H9 (cell line): Measurements from ENCODE around the gene ASTN2. TPM values are rescaled to one million over a fixed set of nuclear protein-coding genes. Genes with fewer than 3 reads are reported as not detected.

Experiments
- DNase-seq: peaks from one replicate; pipeline ENCODE4 v3.0.0-alpha.2; 2017
- H2AFZ ChIP-seq: one replicate; pipeline ENCODE4 v1.6.1; 2013; ENCODE audit warnings: mild to moderate bottlenecking, low read length, control low read depth, moderate library complexity
- H2AK5ac ChIP-seq: 2 replicates; pipeline ENCODE4 v1.6.1; 2013; ENCODE audit warnings: low read length, control low read depth, mixed read lengths; ENCODE audit not compliant: insufficient read length
- H2BK120ac ChIP-seq: one replicate; pipeline ENCODE4 v1.6.1; 2013; ENCODE audit warnings: low read depth, mild to moderate bottlenecking, low read length, control low read depth, inconsistent platforms; ENCODE audit not compliant: poor library complexity, severe bottlenecking
- H2BK12ac ChIP-seq: 2 replicates; pipeline ENCODE4 v1.6.1; 2013; ENCODE audit warnings: low read length, control low read depth, mixed read lengths, low read depth; ENCODE audit not compliant: insufficient read length
- H2BK15ac ChIP-seq: 2 replicates; pipeline ENCODE4 v1.6.1; 2013; ENCODE audit warnings: low read depth, low read length, control low read depth
- H2BK20ac ChIP-seq: one replicate; pipeline ENCODE4 v1.6.1; 2013; ENCODE audit warnings: low read depth, mild to moderate bottlenecking, low read length, control low read depth, inconsistent platforms; ENCODE audit not compliant: poor library complexity, severe bottlenecking
- H2BK5ac ChIP-seq: 2 replicates; pipeline ENCODE4 v1.6.1; 2013; ENCODE audit warnings: low read length, control low read depth, mixed read lengths; ENCODE audit not compliant: insufficient read length
- H3K14ac ChIP-seq: 2 replicates; pipeline ENCODE4 v1.6.1; 2013; ENCODE audit warnings: low read length, control low read depth; ENCODE audit not compliant: insufficient read depth
- H3K18ac ChIP-seq: 2 replicates; pipeline ENCODE4 v1.6.1; 2013; ENCODE audit warnings: low read depth, mild to moderate bottlenecking, mixed read lengths, low read length, control low read depth; ENCODE audit not compliant: insufficient read length
- H3K23ac ChIP-seq: 2 replicates; pipeline ENCODE4 v1.6.1; 2013; ENCODE audit warnings: low read length, control low read depth, mixed read lengths, low read depth; ENCODE audit not compliant: insufficient read length
- H3K23me2 ChIP-seq: 2 replicates; pipeline ENCODE4 v1.6.1; 2013; ENCODE audit warnings: low read depth, mild to moderate bottlenecking, mixed read lengths, low read length, control low read depth; ENCODE audit not compliant: insufficient read length, poor library complexity, severe bottlenecking
- H3K27ac ChIP-seq: 2 replicates; pipeline ENCODE4 v1.5.1; 2013; ENCODE audit warnings: low read length, control low read depth, mixed read lengths, low read depth; ENCODE audit not compliant: insufficient read length
- H3K27me3 ChIP-seq: 2 replicates; pipeline ENCODE4 v1.6.1; 2013; ENCODE audit warnings: low read length, control low read depth, inconsistent platforms; ENCODE audit not compliant: insufficient read depth
- H3K4ac ChIP-seq: 2 replicates; pipeline ENCODE4 v1.6.1; 2013; ENCODE audit warnings: low read depth, mild to moderate bottlenecking, control low read depth, inconsistent platforms, low read length, moderate library complexity
- H3K4me1 ChIP-seq: 2 replicates; pipeline ENCODE4 v1.6.1; 2013; ENCODE audit warnings: low read length, control low read depth, inconsistent platforms; ENCODE audit not compliant: insufficient read depth
- H3K4me2 ChIP-seq: 2 replicates; pipeline ENCODE4 v1.6.1; 2013; ENCODE audit warnings: low read length, control low read depth, mixed read lengths; ENCODE audit not compliant: insufficient read length, insufficient read depth
- H3K56ac ChIP-seq: 2 replicates; pipeline ENCODE4 v1.6.1; 2013; ENCODE audit warnings: low read depth, mild to moderate bottlenecking, mixed read lengths, low read length, control low read depth; ENCODE audit not compliant: insufficient read length
- H3K79me1 ChIP-seq: 2 replicates; pipeline ENCODE4 v1.6.1; 2013; ENCODE audit warnings: low read depth, mild to moderate bottlenecking, moderate library complexity, low read length, control low read depth, inconsistent platforms; ENCODE audit not compliant: insufficient read depth, poor library complexity, severe bottlenecking
- H3K79me2 ChIP-seq: 2 replicates; pipeline ENCODE4 v1.6.1; 2013; ENCODE audit warnings: low read length, control low read depth, inconsistent platforms; ENCODE audit not compliant: insufficient read depth
- H3K9ac ChIP-seq: 2 replicates; pipeline ENCODE4 v1.6.1; 2013; ENCODE audit warnings: low read length, control low read depth, mixed read lengths; ENCODE audit not compliant: insufficient read length; ENCODE audit errors: extremely low read depth
- H3K9me3 ChIP-seq: one replicate; pipeline ENCODE4 v1.6.1; 2013; ENCODE audit warnings: low read depth, low read length, inconsistent platforms; ENCODE audit not compliant: control insufficient read depth
- H3T11ph ChIP-seq: one replicate; pipeline ENCODE4 v1.6.1; 2013; ENCODE audit warnings: mild to moderate bottlenecking, low read length, control low read depth, inconsistent platforms
- H4K20me1 ChIP-seq: one replicate; pipeline ENCODE4 v1.6.1; 2013; ENCODE audit not compliant: control insufficient read depth, insufficient read length, insufficient read depth
- H4K5ac ChIP-seq: 2 replicates; pipeline ENCODE4 v1.6.1; 2013; ENCODE audit warnings: low read depth, mild to moderate bottlenecking, mixed read lengths, low read length, control low read depth; ENCODE audit not compliant: insufficient read length
- H4K8ac ChIP-seq: replicated peaks from 2 replicates; pipeline ENCODE4 v1.6.1; 2013; ENCODE audit warnings: low read length, control low read depth, mixed read lengths, low read depth; ENCODE audit not compliant: insufficient read length
- H4K91ac ChIP-seq: 2 replicates; pipeline ENCODE4 v1.6.1; 2013; ENCODE audit warnings: low read depth, mild to moderate bottlenecking, moderate library complexity, mixed read lengths, low read length, control low read depth; ENCODE audit not compliant: insufficient read length
- H3K27ac Mint-ChIP-seq, 3 experiments: 2 replicates in 2 of 3; 3 replicates in 1 of 3; pipeline ENCODE4 v1.8.0; 2020 to 2021; ENCODE audit warnings: mixed read lengths in 3 of 3, mild to moderate bottlenecking in 1 of 3, moderate library complexity in 1 of 3
- H3K27me3 Mint-ChIP-seq: 2 replicates; pipeline ENCODE4 v1.8.0; 2021; ENCODE audit warnings: low read depth, mild to moderate bottlenecking, moderate library complexity, mixed read lengths
- H3K36me3 Mint-ChIP-seq, 3 experiments: 2 replicates in 2 of 3; 3 replicates in 1 of 3; pipeline ENCODE4 v1.8.0; 2020 to 2021; ENCODE audit warnings: low read depth in 3 of 3, mixed read lengths in 3 of 3; ENCODE audit not compliant: insufficient read depth in 1 of 3
- H3K4me1 Mint-ChIP-seq, 2 experiments: 2 replicates each; pipeline ENCODE4 v1.8.0; 2020; ENCODE audit warnings: mixed read lengths in 2 of 2
- H3K4me3 Mint-ChIP-seq, 2 experiments: 2 replicates in 1 of 2; 3 replicates in 1 of 2; pipeline ENCODE4 v1.8.0; 2020 to 2021; ENCODE audit warnings: mild to moderate bottlenecking in 2 of 2, mixed read lengths in 2 of 2, moderate library complexity in 1 of 2
- H3K9me3 Mint-ChIP-seq, 2 experiments: 2 replicates in 1 of 2; 3 replicates in 1 of 2; pipeline ENCODE4 v1.8.0; 2020; ENCODE audit warnings: mild to moderate bottlenecking in 2 of 2, mixed read lengths in 2 of 2, moderate library complexity in 1 of 2
- total RNA-seq: library from RNA; stranded (reverse); gene quantifications from 2 replicates; pipeline ENCODE4 v1.2.1, GENCODE V29; 2021
- TF ChIP-seq, protein P1 (sequence below): fragments of 200-600 bp; sonication (generic); conservative IDR thresholded peaks from 3 replicates; pipeline ENCODE4 v1.8.0; 2021; ENCODE audit warnings: antibody characterized with exemption, mild to moderate bottlenecking

The ASTN2 gene
- total RNA-seq, 1 experiment from 2014 or later, result 9.7 TPM

DNA sequence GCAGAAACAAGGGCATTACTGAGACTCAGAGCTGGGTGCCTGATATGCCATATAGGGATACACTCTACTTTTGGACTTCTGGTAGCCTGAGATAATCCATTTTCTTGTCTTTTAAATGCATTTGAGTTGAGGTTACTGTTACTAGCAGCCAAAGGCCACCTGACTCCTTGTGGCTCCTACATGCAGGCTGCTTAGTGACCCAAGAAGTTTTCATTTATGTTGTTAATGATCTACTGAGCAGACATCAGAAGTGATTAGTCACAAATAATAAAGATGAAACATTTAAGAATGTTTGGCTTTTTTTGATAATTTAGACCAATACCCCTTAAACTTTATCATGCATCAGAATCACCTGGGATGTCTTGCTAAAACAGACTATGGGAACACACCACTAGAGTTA, 899.3 kb downstream of the ASTN2 start:
- TF ChIP-seq, protein P1, sequence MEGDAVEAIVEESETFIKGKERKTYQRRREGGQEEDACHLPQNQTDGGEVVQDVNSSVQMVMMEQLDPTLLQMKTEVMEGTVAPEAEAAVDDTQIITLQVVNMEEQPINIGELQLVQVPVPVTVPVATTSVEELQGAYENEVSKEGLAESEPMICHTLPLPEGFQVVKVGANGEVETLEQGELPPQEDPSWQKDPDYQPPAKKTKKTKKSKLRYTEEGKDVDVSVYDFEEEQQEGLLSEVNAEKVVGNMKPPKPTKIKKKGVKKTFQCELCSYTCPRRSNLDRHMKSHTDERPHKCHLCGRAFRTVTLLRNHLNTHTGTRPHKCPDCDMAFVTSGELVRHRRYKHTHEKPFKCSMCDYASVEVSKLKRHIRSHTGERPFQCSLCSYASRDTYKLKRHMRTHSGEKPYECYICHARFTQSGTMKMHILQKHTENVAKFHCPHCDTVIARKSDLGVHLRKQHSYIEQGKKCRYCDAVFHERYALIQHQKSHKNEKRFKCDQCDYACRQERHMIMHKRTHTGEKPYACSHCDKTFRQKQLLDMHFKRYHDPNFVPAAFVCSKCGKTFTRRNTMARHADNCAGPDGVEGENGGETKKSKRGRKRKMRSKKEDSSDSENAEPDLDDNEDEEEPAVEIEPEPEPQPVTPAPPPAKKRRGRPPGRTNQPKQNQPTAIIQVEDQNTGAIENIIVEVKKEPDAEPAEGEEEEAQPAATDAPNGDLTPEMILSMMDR, result no peak
- no peak overlapping the region for H3K4ac ChIP-seq
- H3K18ac ChIP-seq, result no peak overlapping the region

More for the DNA sequence above, 899.3 kb downstream of the ASTN2 start:
- H3K9ac ChIP-seq, result no peak overlapping the region
- no peak overlapping the region for H2BK120ac ChIP-seq
- H3K56ac ChIP-seq, result no peak overlapping the region
- H2AK5ac ChIP-seq, result no peak overlapping the region
- H3K27ac ChIP-seq, result no peak overlapping the region
- no peak overlapping the region for H3K14ac ChIP-seq
- H4K5ac ChIP-seq, result no peak overlapping the region
- H4K8ac ChIP-seq, result no peak overlapping the region
- no peaks in the 10 kb centered on the region for H3K79me1 ChIP-seq
- H3K27me3 ChIP-seq, result no peaks in the 10 kb centered on the region
- no peaks in the 10 kb centered on the region for H3K79me2 ChIP-seq
- no peak overlapping the region for H3K23ac ChIP-seq
- no peak overlapping the region for H3K4me2 ChIP-seq
- Mint-ChIP-seq H3K4me3 (no peak overlapping the region), H3K36me3 (peaks cover 6 to 17% (median 11%) of the 10 kb centered on the region in 3 experiments; a peak in 6 of 7 replicates), H3K27ac (no peak overlapping the region), H3K27me3 (peaks cover 2% of the 10 kb centered on the region), H3K4me1 (0 out of 4 replicates have a peak, but pooled peaks cover 0 to 4% of the 10 kb centered on the region in 2 experiments), H3K9me3 (peaks cover 28 to 33% of the 10 kb centered on the region in 2 experiments)
- no peaks in the 10 kb centered on the region for H4K20me1 ChIP-seq
- no peaks in the 10 kb centered on the region for H3K23me2 ChIP-seq
- no peaks in the 10 kb centered on the region for H3K4me1 ChIP-seq
- H2BK5ac ChIP-seq, result no peak overlapping the region
- H3T11ph ChIP-seq, result no peak overlapping the region
- H2BK15ac ChIP-seq, result no peak overlapping the region
- no peak overlapping the region for H2BK20ac ChIP-seq
- H3K9me3 ChIP-seq, result no peaks in the 10 kb centered on the region
- no peak overlapping the region for H4K91ac ChIP-seq
- H2BK12ac ChIP-seq, result no peak overlapping the region
- H2AFZ ChIP-seq, result no peak overlapping the region
- no peak for DNase-seq
